GM20431 (cell line): ENCODE data around the gene MYO7B.

ENCODE experiments used
- in situ Hi-C: fragments of 300-500 bp; cut with MseI, MboI; formaldehyde crosslinking; loops from one replicate; pipeline ENCODE4 v1.15.0; 2020; ENCODE audit warnings: low sequenced_read_pairs; ENCODE audit not compliant: unreplicated experiment

The MYO7B gene

GRCh38 chr2:127644066-127645025, 108.9 kb downstream of the MYO7B start:
- in situ Hi-C loops = no loop called here

- in situ Hi-C loops = no loop called here
Observed at GRCh38 chr2:127645026-127645394, 109.5 kb downstream of the MYO7B start.

GRCh38 chr2:127645395-127646291, 110.2 kb downstream of the MYO7B start, which contains the start of gene GPR17:
Gene GPR17, plus strand, starts transcription at chr2:127646153. Its CDS starts 4,583 bp downstream, at chr2:127650736.
- in situ Hi-C loops = no loop called here

- in situ Hi-C loops = no loop called here
Observed at GRCh38 chr2:127646487-127647241, 111.2 kb downstream of the MYO7B start.

- in situ Hi-C loops = no loop called here
Observed at GRCh38 chr2:127647242-127648190, 112.0 kb downstream of the MYO7B start.

GRCh38 chr2:127648321-127648720, 112.8 kb downstream of the MYO7B start:
- in situ Hi-C loops = no loop called here

GRCh38 chr2:127649100-127649611, 113.7 kb downstream of the MYO7B start:
- in situ Hi-C loops = no loop called here

- in situ Hi-C loops = no loop called here
Observed at GRCh38 chr2:127649684-127650040, 114.2 kb downstream of the MYO7B start.

GRCh38 chr2:127650041-127650784, 114.7 kb downstream of the MYO7B start:
- in situ Hi-C loops = no loop called here

- in situ Hi-C loops = no loop called here
Observed at GRCh38 chr2:127650785-127651380, 115.4 kb downstream of the MYO7B start.

- in situ Hi-C loops = no loop called here
Observed at GRCh38 chr2:127651381-127651809, 115.9 kb downstream of the MYO7B start.

GRCh38 chr2:127651971-127652550, 116.6 kb downstream of the MYO7B start:
- in situ Hi-C loops = no loop called here

- in situ Hi-C loops = no loop called here
Observed at GRCh38 chr2:127652786-127653357, 117.4 kb downstream of the MYO7B start.

GRCh38 chr2:127653421-127654083, 118.1 kb downstream of the MYO7B start:
- in situ Hi-C loops = no loop called here

- in situ Hi-C loops = no loop called here
Observed at GRCh38 chr2:127654084-127654837, 118.8 kb downstream of the MYO7B start.

GRCh38 chr2:127654838-127655175, 119.3 kb downstream of the MYO7B start:
- in situ Hi-C loops = no loop called here
